MM.1S (cell line): ENCODE measurements around the gene SC5D.

Source experiments
- CTCF ChIP-seq: fragments of 300-600 bp; sonication (generic); IDR thresholded peaks from 2 replicates; pipeline ENCODE4 v1.5.1; 2016; ENCODE audit warnings: antibody characterized with exemption, low read length, mixed read lengths
- EZH2 ChIP-seq: fragments of 300-600 bp; sonication (generic); optimal IDR thresholded peaks from 2 replicates; pipeline ENCODE3; 2017; ENCODE audit warnings: low read depth, mild to moderate bottlenecking, antibody characterized with exemption, low read length, mixed read lengths

GRCh38 chr11:121312483-121312882, 19.9 kb downstream of the SC5D start:
- TF ChIP-seq CTCF (no peak), EZH2 (no peak)
